GM19397 (cell line): ENCODE results near the gene NMD3.

Experiments
- ATAC-seq: cut with Tn5 transposase; IDR thresholded peaks from one replicate; pipeline ENCODE4 v1.9.1; 2021; ENCODE audit warnings: mild to moderate bottlenecking, moderate library complexity; ENCODE audit not compliant: unreplicated experiment

The NMD3 gene

DNA sequence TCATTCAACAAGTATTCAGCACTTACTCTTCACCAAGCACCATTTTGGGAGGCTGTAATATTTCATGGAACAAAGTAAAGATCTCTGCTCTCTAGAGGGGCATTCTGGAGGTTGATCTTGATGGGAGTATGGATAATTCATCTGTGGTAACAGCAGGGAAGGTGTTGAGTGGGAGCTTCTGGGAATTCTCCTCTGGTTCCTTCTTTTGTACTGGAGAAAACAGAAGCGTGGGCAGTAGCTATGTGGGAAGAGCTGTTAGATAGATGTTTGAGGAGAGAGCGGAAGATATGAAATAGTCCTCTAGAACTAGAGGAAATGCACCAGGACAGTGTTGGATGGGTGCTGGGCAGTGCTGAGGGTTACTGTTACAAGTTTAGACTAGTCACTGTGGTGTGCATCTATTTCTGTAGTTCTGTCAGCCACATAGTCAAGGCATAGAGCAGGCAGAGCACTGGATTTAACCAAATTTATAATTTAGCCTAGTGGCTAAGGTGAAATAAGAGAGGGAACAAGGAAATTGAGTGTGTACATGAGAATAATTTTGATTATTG is 9.6 kb downstream of the NMD3 start:
- ATAC-seq, result no peak

GRCh38 chr3:161231861-161232260 is 10.8 kb downstream of the NMD3 start:
- no peak for ATAC-seq

- no peak for ATAC-seq
Observed at GRCh38 chr3:161233557-161233956, 12.4 kb downstream of the NMD3 start.

GRCh38 chr3:161236240-161236639 is 15.1 kb downstream of the NMD3 start:
- ATAC-seq, result no peak

DNA sequence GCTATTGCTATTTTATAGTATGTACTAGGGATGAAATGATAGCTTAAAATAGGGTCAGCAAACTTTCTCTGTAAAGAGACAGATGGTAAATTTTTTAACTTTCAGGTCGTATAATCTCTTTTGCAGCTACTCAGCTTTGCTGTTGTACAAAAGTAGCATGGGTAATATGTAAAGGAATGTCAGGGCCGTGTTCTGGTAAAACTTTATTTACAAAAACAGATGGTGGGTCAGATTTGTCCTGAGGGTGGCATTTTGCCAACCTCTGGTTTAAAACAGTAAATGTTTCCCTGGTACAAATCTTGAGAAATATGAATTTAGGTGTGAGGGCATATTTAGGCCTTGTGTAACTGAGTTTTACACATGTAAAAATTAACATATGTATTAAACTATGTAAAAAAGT is 18.6 kb downstream of the NMD3 start:
- ATAC-seq, result no peak

GRCh38 chr3:161244538-161244937 is 23.4 kb downstream of the NMD3 start:
- ATAC-seq, result no peak

DNA sequence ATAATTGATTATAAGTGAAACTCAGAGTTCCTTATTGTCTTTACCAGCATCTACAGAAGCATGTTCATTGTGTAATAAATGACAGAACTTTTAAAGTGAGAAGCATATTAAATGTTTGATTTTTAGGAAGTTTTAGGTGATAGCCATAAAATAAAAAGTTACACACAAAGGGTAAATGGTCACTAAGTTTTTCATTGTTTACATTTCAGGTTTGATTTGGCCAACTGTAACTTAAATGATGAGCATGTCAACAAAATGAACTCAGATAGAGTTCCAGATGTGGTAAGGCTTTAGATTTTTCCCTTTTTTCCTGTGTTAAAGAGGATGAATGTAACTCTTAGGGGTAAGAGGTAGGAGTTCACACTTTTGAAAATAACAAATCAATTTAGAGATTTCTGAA is 25.9 kb downstream of the NMD3 start:
- no peak for ATAC-seq

GRCh38 chr3:161250116-161250515 is 29.0 kb downstream of the NMD3 start:
- no peak for ATAC-seq

DNA sequence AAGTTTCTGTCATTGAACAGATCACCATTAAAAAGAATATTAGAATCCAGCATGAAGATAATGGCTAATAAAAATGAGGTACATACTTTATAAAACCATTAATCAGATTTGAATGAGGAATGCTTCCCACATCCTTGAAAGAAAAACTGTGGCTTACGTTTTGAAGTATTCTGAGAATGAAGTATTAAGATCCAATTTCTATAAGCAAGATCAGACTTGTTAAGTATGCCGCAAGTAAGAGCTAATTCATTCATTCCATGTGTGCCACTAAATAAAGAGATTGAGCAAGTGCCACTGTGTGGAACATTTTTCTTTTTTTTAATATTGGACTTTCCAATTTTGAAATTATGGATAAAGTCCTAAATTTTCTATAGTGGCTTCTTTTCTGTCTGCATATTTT is 30.6 kb downstream of the NMD3 start:
- no peak for ATAC-seq

DNA sequence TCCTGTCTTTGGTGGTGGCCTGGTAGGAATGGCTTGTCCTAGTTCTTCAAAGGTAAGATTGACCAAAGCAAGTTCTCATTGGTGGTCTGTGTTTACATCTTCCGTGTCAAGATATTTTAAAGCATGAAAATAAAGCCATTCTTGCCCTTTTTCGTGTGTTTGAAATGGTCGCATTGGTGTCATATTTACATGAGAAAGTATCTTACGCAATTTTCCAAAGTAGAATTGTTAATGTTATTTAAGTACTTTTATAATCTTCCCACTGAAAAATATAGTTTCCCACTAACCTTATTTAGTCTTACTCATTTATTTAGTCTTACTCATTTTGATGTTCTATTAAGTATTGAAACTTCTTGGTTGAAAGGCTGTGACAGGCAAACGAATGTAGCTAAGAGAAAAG is 31.0 kb downstream of the NMD3 start:
- no peak for ATAC-seq

DNA sequence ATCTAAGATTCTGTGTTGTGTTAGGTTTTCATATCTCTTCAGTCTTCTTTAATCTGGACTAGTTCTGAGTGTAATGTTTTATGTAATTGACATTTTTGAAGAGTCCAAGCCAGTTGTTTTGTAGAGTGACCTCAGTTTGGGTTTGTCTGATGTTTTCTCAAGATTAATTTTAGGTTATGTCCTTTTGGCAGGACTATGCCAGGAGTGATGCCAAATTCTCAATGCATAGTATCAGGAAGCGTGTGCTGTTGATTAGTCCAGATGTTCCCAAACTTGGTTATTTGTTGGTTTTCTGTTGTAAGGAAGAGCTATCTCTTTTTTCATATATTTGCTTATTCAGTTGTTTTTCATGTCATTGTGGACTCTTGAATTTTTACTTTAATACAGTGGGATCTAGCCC is 32.6 kb downstream of the NMD3 start:
- no peak for ATAC-seq

- no peak for ATAC-seq
Observed at GRCh38 chr3:161254861-161255260, 33.8 kb downstream of the NMD3 start.

- ATAC-seq, result no peak
Observed at GRCh38 chr3:161263057-161263456, 41.9 kb downstream of the NMD3 start.

GRCh38 chr3:161264852-161265251 is 43.7 kb downstream of the NMD3 start:
- ATAC-seq, result no peak

- ATAC-seq, result no peak
Observed at GRCh38 chr3:161265916-161266571, 44.9 kb downstream of the NMD3 start.

DNA sequence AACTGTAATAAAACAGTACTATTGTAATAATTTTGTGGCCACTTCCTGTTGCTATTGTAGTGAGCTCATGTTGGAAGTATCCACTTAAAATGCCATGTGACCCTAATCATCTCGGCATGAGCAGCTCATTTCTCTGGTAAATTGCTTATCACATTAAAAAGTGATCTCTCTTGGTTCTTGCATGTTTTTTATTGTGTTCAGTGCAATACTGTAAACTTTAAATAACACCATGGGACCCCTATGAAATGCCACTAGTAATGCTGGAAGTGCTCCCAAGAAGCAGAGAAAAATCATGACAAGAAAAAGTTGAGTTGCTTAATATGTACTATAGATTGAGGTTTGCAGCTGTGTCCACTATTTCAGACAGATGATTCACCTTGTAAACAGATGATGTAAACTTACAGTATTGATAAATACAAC is 45.6 kb downstream of the NMD3 start:
- no peak for ATAC-seq

GRCh38 chr3:161267646-161268045 is 46.5 kb downstream of the NMD3 start:
- no peak for ATAC-seq

- no peak for ATAC-seq
Observed at GRCh38 chr3:161268601-161269000, 47.5 kb downstream of the NMD3 start.

DNA sequence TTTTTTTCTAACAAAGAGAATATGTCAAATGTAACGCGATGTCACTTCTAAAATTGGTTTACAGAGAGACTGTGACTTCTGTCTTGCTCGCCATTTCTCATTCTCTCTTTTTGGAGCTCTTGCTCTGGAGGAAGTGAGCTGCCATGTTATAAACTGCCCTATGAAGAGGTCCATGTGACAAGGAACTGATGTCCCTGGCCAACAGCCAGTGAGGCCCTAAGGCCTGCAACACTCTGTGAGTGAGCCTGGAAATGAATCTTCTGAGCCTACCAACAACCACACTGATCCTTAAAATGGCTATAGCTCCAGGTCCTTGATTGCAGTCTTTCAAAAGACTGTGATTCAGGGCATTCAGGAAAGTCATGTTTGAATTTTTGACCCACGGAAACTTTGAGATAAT is 49.9 kb downstream of the NMD3 start:
- no peak for ATAC-seq

- ATAC-seq, result no peak
Observed at GRCh38 chr3:161271646-161272045, 50.5 kb downstream of the NMD3 start.

GRCh38 chr3:161272524-161272923 is 51.4 kb downstream of the NMD3 start:
- no peak for ATAC-seq

DNA sequence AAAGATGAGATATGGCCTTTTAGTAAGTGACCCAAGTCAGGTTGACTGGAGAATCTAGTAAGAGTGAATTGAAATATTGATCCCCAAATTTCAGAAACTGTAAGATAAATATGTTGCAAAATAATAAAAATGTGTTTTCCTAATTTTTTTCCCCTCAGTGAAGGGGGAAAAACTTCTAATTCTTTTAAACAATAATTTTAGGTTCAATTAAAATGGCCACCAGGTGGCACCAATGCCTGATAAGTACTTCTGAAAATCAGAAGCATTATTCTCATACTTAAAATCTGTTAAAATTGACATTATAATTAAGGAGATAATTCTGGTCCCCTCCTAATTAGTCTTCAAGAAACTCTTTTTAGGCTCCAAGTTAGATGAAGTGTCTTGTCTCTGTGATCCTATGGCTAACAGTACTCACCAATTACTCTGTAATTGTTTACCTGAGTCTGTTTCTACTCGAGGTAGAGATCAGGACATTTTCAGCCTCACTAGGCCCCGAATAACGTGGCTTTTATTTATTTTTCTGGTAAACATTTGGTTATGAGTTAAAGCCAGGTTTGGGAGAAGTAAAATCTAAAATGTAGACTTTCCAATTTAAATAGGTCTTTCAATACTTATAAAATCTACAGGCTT is 52.6 kb downstream of the NMD3 start:
- no peak for ATAC-seq
